ENCODE data around the gene NLK. TPM values are rescaled to one million over a fixed set of nuclear protein-coding genes. Genes with fewer than 3 reads are reported as not detected.

Gene NLK
- total RNA-seq, 1 experiment from 2014 or later, result 14.9 TPM

DNA sequence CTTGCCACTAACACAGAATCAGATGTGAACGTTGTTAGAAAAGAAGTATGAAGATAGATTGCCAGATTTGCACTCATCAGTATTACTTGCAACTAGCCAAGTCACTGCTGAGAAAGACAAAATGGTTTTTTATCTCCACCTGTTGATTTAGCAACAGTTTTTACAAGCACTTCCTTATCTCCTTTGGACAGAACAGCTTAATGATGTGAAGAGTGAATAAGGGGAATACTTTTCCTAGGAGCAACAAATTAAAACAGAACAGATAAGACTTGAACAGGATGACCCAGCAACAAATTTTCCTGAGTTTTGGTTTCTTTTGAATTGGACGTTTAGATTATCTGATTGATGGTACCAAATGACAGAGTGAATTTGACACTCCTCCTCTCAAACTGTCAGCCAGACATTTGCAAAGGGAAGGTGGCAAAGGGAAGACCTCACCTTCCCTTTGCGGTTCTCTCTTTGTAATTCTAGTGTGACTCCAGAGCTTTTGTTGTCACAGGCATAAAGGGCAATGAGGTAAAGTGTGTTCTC lies 130.6 kb downstream of the NLK start:
- no peaks in the 10 kb centered on the region for H4K20me1 ChIP-seq (ENCODE audit: low read length)
- H3K27ac ChIP-seq (ENCODE audit: low read length), result no peak overlapping the region
- no peak overlapping the region for H3K4me3 ChIP-seq (ENCODE audit: low read length)
- H3K79me2 ChIP-seq (ENCODE audit: low read length), result no peaks in the 10 kb centered on the region
- no peaks in the 10 kb centered on the region for H3F3A ChIP-seq (ENCODE audit: low read length, unreplicated experiment)
- H3K9me2 ChIP-seq (replicated peaks; ENCODE audit: low read length), result no peaks in the 10 kb centered on the region
- ATAC-seq (no peak), DNase-seq (no peak)
- TF ChIP-seq EZH2phosphoT487 (IDR thresholded peaks at IDR 0.05; ENCODE audit: borderline replicate concordance, low read length), result no peak
- TF ChIP-seq CTCF (conservative IDR thresholded peaks at IDR 0.05; ENCODE audit: low read depth, low read length), result no peak
- no peak for TF ChIP-seq EZH2 (IDR thresholded peaks at IDR 0.05; ENCODE audit: low read length, unreplicated experiment)
- intact Hi-C loops (cut with micrococcal nuclease), result loop anchor here (10.0 kb wide), 1 partner anchor 128 kb away; the partner anchor contains the start of gene NLK
- no peaks in the 10 kb centered on the region for H3K9me3 ChIP-seq (ENCODE audit: low read length)
- ChIA-PET CTCF (no interaction called here), POLR2A (ENCODE audit: unreplicated experiment) (no interaction called here)
- no peaks in the 10 kb centered on the region; the same call in 1 of the 2 replicates for H3K36me3 ChIP-seq (ENCODE audit: low read depth, low read length)
- H3K4me1 ChIP-seq (ENCODE audit: insufficient read depth, low read length), result no peaks in the 10 kb centered on the region
- TSS peak; percentile 19 for BruUV-seq (replicated peaks)
- no peaks in the 10 kb centered on the region for H3K27me3 ChIP-seq (ENCODE audit: low read length)
- no peak overlapping the region for H2AFZ ChIP-seq (ENCODE audit: low read length)
- no peak overlapping the region for H3K9ac ChIP-seq (ENCODE audit: low read length)
- H3K4me2 ChIP-seq (ENCODE audit: low read length), result no peak overlapping the region

GRCh38 chr17:28173801-28174200 lies 131.3 kb downstream of the NLK start:
- Histone ChIP-seq H4K20me1 (ENCODE audit: low read length) (no peaks in the 10 kb centered on the region), H3K4me2 (ENCODE audit: low read length) (no peak overlapping the region), H3K9me2 (replicated peaks; ENCODE audit: low read length) (no peaks in the 10 kb centered on the region), H3K27me3 (ENCODE audit: low read length) (no peaks in the 10 kb centered on the region), H3K4me3 (ENCODE audit: low read length) (no peak overlapping the region), H3K79me2 (ENCODE audit: low read length) (no peaks in the 10 kb centered on the region), H3K4me1 (ENCODE audit: insufficient read depth, low read length) (no peaks in the 10 kb centered on the region), H3K9me3 (ENCODE audit: low read length) (no peaks in the 10 kb centered on the region), H3K36me3 (ENCODE audit: low read depth, low read length) (no peaks in the 10 kb centered on the region; the same call in 1 of the 2 replicates), H3K9ac (ENCODE audit: low read length) (no peak overlapping the region), H3F3A (ENCODE audit: low read length, unreplicated experiment) (no peaks in the 10 kb centered on the region), H3K27ac (ENCODE audit: low read length) (no peak overlapping the region), H2AFZ (ENCODE audit: low read length) (no peak overlapping the region)
- intact Hi-C loops (cut with micrococcal nuclease), result loop anchor here (10.0 kb wide), 1 partner anchor 129 kb away; the partner anchor contains the start of gene NLK
- CTCF ChIA-PET, result no interaction called here
- POLR2A ChIA-PET (ENCODE audit: unreplicated experiment), result no interaction called here
- no peak for TF ChIP-seq EZH2phosphoT487 (IDR thresholded peaks at IDR 0.05; ENCODE audit: borderline replicate concordance, low read length)
- no TSS peak for BruUV-seq (replicated peaks)
- no peak for ATAC-seq
- no peak for DNase-seq

GRCh38 chr17:28174352-28175046 lies 132.0 kb downstream of the NLK start:
- Histone ChIP-seq H3K4me3 (ENCODE audit: low read length) (no peak overlapping the region), H4K20me1 (ENCODE audit: low read length) (no peaks in the 10 kb centered on the region), H3K4me2 (ENCODE audit: low read length) (no peak overlapping the region), H2AFZ (ENCODE audit: low read length) (no peak overlapping the region), H3K9ac (ENCODE audit: low read length) (no peak overlapping the region), H3K9me2 (replicated peaks; ENCODE audit: low read length) (no peaks in the 10 kb centered on the region), H3K27me3 (ENCODE audit: low read length) (no peaks in the 10 kb centered on the region), H3K27ac (ENCODE audit: low read length) (no peak overlapping the region), H3K79me2 (ENCODE audit: low read length) (no peaks in the 10 kb centered on the region), H3K9me3 (ENCODE audit: low read length) (no peaks in the 10 kb centered on the region), H3K4me1 (ENCODE audit: insufficient read depth, low read length) (no peaks in the 10 kb centered on the region), H3F3A (ENCODE audit: low read length, unreplicated experiment) (no peaks in the 10 kb centered on the region), H3K36me3 (ENCODE audit: low read depth, low read length) (no peaks in the 10 kb centered on the region; the same call in 1 of the 2 replicates)
- intact Hi-C loops (cut with micrococcal nuclease), result loop anchor here (10.0 kb wide), 1 partner anchor 130 kb away; the partner anchor contains the start of gene NLK
- BruUV-seq (replicated peaks), result no TSS peak
- ChIA-PET CTCF (no interaction called here), POLR2A (ENCODE audit: unreplicated experiment) (no interaction called here)
- TF ChIP-seq EZH2phosphoT487 (IDR thresholded peaks at IDR 0.05; ENCODE audit: borderline replicate concordance, low read length), result no peak
- TF ChIP-seq EZH2 (IDR thresholded peaks at IDR 0.05; ENCODE audit: low read length, unreplicated experiment), result no peak
- TF ChIP-seq CTCF (conservative IDR thresholded peaks at IDR 0.05; ENCODE audit: low read depth, low read length), result no peak
- peak; percentile 13 for DNase-seq
- no peak for ATAC-seq
